Stimulated activated CD4-positive, alpha-beta T cell treated with anti-CD3 and anti-CD28 coated beads, Interleukin-4, amount 100 ng/mL, for 48 hours (primary cell): ENCODE measurements around the gene TEX11.
"Not testable (repeated sequence)": the region's sequence is repeated elsewhere in the genome, so short reads cannot be mapped to it uniquely, and the experiment has no call there.

Source experiments
- DNase-seq, 2 donors: peaks; one replicate each; pipeline ENCODE4 v3.0.0-alpha.2; 2020; ENCODE audit warnings: low read depth in 2 of 2

Gene TEX11

GRCh38 chrX:70755850-70756249, 152.7 kb downstream of the TEX11 start:
- DNase-seq, result peak; percentile 33 to 54

DNA sequence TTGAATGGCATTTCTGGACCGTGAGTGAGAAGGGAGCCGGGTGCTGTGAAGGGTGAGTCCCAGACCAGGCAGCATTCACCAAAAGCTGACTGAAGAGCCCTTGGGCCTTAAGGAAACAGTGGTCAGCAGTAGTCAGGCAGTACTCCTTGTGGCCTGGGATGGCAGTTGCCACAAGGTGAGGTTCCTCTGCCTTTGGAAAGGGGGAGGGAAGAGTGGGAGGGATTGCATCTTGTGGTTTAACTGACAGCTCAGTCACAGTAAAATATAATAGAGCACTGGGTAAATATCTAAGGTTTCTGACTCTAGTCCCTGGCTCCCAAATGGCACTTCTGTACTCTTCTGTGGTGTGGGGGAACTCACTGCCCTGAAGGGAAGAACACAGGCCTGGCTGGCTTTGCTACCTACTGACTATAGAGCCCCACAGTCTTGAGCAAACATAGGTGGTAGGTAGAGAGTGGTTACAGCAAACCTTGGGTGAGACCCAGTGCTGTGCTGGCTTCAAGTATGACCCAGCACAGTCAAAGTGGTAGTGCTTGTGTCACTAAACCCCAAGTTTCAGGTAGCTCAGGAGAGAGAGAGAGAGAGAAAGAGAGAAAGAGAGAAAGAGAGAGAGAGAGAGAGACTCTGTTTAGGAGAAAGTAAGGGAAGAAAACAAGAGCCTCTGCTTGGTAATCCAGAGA, 154.2 kb downstream of the TEX11 start:
- DNase-seq, result peak in 1 of 2 donors; percentile 2

- not testable (repeated sequence) for DNase-seq
Measured at GRCh38 chrX:70733774-70734173, 174.7 kb downstream of the TEX11 start.

DNA sequence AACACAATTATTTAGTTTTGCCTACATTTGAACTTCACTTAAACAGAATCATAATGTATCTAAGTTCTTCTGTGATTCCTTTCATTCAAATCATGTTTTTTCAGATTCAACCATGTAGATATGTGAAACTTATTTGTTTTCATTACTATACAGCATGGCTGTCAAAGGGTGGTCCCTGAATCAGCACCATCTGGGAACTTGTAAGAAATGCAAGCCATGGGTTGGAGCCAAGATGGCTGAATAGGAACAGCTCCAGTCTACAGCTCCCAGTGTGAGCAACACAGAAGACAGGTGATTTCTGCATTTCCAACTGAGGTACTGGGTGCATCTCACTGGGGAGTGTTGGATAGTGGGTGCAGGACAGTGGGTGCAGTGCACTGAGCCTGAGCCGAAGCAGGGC, 180.6 kb downstream of the TEX11 start:
- not testable (repeated sequence) for DNase-seq

DNA sequence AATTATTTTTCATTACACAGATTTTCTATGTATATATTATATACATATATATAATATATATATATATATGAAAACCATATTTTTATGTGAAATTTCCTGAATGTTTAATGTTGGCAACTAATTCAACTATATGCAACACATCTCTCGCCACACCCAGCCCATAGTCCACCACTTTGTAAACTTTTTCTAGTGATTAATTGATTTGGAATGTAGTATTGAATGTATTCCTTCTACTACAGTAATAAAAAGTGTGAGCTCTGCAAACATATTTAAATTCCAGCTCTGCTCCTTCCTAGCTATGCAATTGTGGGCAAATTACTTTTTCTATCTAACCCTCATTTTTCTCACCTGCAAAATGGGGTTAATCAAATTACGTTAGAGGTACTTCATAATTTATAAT, 187.8 kb downstream of the TEX11 start:
- no peak for DNase-seq

DNA sequence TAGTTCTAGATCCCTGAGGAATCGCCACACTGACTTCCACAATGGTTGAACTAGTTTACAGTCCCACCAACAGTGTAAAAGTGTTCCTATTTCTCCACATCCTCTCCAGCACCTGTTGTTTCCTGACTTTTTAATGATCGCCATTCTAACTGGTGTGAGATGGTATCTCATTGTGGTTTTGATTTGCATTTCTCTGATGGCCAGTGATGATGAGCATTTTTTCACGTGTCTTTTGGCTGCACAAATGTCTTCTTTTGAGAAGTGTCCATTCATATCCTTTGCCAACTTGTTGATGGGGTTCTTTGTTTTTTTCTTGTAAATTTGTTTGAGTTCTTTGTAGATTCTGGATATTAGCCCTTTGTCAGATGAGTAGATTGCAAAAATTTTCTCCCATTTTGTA, 197.2 kb downstream of the TEX11 start:
- DNase-seq, result not testable (repeated sequence)

DNA sequence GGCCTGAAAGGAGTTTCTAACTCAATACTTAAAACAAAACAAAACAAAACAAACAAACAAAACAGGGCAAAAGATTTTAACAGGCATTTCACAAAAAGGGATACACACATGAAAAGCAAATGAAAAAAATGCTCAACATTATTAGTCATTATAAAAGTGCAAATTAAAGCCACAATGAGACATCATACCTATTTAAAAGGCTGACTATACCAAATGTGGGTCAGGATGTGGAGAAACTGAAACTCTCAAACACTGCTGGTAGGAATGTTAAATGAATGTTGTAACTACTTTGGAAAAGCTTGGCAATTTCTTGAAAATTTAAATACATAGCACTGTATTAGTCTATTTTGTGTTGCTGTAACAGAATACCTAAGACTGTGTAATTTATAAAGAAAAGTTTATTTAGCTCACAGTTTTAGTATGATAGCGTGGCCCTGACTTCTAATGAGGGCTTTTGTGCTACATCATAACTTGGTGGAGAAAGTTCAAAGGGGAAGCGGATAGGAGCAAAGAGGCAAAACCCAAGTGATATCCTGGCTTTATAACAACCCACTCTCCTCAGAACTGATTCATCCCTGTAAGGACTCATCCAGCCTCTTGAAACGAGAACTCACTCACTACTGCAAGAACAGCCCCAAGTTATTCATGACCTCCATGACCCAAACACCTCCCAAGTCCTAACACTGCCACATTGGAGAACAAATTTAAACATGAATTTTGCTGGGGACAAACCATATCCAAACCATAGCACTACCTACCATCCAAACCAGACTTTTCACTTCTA, 214.0 kb downstream of the TEX11 start:
- no peak for DNase-seq

DNA sequence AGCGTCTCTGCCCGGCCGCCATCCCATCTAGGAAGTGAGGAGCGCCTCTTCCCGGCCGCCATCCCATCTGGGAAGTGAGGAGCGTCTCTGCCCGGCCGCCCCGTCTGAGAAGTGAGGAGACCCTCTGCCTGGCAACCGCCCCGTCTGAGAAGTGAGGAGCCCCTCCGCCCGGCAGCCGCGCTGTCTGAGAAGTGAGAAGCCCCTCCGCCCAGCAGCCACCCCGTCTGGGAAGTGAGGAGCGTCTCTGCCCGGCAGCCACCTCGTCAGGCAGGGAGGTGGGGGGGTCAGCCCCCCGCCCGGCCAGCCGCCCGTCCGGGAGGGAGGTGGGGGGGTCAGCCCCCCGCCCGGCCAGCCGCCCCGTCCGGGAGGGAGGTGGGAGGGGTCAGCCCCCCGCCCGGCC, 229.1 kb downstream of the TEX11 start:
- DNase-seq, result not testable (repeated sequence)

DNA sequence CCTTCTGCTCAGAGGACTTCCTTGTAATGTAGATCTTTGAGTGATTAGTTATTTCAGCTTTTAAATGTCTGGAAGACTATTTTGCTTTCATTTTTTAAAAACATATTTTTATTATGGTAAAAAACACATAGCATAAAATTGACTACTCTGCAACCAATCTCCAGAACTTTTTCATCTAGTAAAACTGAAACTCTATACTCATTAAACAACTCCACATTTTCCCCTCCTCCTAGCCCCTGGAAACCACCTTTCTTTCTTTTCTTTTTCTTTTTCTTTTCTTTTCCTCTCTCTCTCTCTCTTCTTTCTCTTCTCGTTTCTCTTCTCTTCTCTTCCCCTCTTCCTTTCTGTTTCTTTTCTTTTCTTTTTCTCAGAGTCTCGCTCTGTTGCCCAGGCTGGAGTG, 233.2 kb downstream of the TEX11 start:
- DNase-seq, result no peak

DNA sequence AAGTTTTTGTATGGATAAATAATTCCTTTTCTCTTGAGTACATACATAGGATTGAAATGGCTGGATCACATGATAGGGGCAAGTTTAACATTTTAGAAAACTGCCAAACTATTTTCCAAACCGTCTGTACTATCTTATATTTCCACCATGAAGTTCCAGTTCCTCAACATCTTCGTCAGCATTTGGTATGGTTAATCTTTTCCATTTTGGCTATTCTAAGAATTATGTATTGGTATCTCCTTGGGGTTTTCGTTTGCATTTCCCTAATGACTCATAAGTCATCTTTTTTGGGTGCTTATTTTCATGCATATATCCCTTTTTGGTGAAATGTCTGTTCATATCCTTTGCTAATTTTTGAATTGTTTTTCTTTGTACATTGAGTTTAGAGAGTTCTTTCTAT, 236.2 kb downstream of the TEX11 start:
- no peak for DNase-seq

- no peak for DNase-seq
Measured at GRCh38 chrX:70669120-70669519, 239.4 kb downstream of the TEX11 start.

- DNase-seq, result no peak
Measured at GRCh38 chrX:70664726-70665125, 243.8 kb downstream of the TEX11 start.

- not testable (repeated sequence) for DNase-seq
Measured at GRCh38 chrX:70661124-70661523, 247.4 kb downstream of the TEX11 start.

DNA sequence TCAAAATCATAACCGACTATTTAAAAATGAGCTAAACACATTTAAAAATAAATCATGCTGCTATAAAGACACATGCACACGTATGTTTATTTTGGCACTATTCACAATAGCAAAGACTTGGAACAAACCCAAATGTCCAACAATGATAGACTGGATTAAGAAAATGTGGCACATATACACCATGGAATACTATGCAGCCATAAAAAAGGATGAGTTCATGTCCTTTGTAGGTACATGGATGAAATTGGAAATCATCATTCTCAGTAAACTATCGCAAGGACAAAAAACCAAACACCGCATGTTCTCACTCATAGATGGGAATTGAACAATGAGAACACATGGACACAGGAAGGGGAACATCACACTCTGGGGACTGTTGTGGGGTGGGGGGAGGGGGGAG, 251.0 kb downstream of the TEX11 start:
- not testable (repeated sequence) for DNase-seq

DNA sequence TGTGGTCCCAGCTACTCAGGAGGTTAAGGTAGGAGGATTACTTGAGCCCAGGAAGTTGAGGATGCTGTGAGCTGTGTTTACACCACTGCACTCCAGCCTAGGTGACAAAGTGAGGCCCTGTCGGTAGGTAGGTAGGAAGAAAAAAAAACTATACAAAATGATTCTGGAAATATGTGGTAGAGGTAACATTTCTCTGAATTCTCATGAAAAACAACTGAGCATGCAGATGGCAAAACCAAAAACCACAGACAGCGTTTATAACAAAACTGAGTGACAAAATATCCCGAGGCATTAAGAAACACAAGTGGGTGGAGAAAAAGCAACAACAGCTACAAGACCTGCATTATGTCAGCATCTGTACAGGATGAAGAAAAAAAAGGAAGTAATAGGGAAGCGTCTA, 252.2 kb downstream of the TEX11 start:
- DNase-seq, result no peak

- not testable (repeated sequence) for DNase-seq
Measured at GRCh38 chrX:70647910-70648309, 260.6 kb downstream of the TEX11 start.

GRCh38 chrX:70636218-70636617, 272.3 kb downstream of the TEX11 start:
- no peak for DNase-seq

GRCh38 chrX:70635669-70636068, 272.8 kb downstream of the TEX11 start:
- no peak for DNase-seq

DNA sequence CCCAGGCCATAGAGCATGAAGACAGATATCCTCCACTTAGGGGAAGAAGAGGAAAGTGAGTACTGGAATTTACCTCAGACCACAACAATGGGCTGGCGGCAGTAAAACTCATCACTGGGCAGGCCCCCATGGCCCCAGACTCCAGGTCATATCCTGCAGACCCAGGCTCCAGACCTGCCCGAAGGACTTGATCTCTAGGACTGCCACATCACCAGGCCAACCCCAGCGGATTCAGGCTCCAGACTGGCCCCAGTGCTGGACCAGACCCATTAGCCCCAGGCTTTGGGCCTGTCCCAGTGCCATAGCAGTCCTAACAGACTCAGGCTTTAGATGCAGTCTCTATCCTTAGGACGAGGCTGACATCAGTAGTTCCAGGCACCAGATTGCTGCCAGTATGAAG, 273.3 kb downstream of the TEX11 start:
- no peak for DNase-seq

DNA sequence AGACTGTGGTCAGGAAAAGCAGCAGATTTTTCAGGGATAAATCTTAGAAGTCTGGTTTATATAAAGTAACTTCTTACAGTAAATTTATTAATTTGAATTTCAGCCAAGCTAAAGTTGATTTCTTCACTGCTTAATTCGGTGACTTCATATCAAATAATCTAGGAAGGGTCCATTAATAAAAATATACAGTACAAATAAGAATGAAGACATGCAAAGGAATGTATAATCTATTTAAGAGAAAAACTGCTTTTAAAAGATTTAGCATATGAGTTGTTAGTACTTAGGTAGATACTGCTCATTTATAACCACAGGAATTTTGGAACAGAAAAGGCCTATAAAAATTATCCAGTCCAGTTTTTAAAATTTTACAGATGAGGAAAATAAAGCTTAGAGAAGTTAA, 286.8 kb downstream of the TEX11 start:
- DNase-seq, result no peak

DNA sequence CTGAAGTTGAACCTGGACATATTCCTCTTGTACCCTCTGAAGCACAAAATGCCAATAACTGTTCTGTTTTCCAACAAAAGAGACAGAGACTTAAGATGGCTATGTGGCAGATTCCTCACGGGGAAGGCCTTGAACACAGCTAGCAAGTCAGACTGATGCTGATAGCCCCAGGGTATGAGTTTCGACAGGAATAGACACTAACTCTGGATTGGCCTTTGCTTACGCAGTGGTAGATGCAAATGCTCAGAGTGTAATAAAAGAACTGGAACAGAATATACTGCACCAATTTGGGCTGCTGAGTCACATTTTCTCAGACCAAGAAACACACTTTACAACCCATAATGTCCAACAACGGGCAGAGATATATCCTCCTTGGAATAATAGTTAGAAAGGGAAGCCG, 290.0 kb downstream of the TEX11 start:
- no peak for DNase-seq

DNA sequence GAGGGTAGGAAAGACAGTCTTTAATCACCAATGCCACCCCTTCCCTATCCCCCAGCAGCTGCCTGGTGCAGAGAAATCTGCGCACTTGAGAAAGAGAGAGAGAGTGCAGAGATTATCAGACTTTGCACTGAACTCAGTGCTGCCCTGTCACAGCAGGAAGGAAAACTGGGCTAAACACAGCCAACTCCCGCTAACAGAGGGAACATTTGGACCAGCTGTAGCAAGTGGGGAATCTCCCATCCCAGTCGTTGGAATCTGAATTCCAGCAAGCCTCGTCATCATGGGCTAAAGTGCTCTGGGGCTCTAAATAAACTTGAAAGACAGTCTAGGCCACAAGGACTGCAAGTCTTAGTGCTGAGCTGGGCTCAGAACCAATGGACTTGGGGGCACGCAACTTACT, 295.2 kb downstream of the TEX11 start:
- no peak for DNase-seq

DNA sequence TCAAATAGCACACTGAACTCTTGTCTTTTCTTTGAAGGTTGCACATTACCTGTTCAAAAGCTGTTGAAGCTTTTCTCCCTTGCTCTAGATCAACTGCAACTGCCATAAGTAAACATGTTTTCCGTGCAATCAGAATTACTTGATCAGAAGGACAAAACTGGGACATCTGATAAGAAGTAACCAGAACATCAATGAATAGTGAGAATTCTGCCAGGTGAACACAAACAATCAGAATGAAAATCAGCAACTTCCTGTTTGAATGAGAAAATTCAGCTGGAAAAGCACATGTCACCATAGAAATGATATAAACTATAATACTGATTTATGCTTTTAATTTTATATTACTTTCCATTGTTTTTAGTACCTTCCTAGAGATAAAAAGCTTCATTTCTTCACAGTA, 303.2 kb downstream of the TEX11 start:
- no peak for DNase-seq
